Osteoblast (primary cell): ENCODE results near the gene MYOM1. TPM values are rescaled to one million over a fixed set of nuclear protein-coding genes. Genes with fewer than 3 reads are reported as not detected.

Source experiments
- DNase-seq: peaks from one replicate; pipeline ENCODE4 v3.0.0; 2011; ENCODE audit warnings: low spot score, mixed read lengths; ENCODE audit not compliant: insufficient read length; ENCODE audit errors: missing footprints
- H2AFZ ChIP-seq: 2 replicates; pipeline ENCODE4 v1.6.0; 2011; ENCODE audit warnings: mild to moderate bottlenecking, low read length
- H3K27ac ChIP-seq: 2 replicates; pipeline ENCODE4 v1.5.1; 2011; ENCODE audit warnings: mild to moderate bottlenecking, low read depth, low read length, moderate library complexity
- H3K27me3 ChIP-seq: 2 replicates; pipeline ENCODE4 v1.6.0; 2012; ENCODE audit warnings: mild to moderate bottlenecking, control low read depth, inconsistent platforms, low read length, moderate library complexity; ENCODE audit not compliant: insufficient read depth
- H3K36me3 ChIP-seq: 2 replicates; pipeline ENCODE4 v1.5.1; 2011; ENCODE audit warnings: mild to moderate bottlenecking, low read length, control low read depth, moderate library complexity; ENCODE audit not compliant: insufficient read depth
- H3K4me1 ChIP-seq: 2 replicates; pipeline ENCODE4 v1.5.1; 2011; ENCODE audit warnings: mild to moderate bottlenecking, low read length, control low read depth, moderate library complexity; ENCODE audit not compliant: insufficient read depth
- H3K4me2 ChIP-seq: 2 replicates; pipeline ENCODE4 v1.6.0; 2011; ENCODE audit warnings: mild to moderate bottlenecking, low read length; ENCODE audit not compliant: insufficient read depth
- H3K4me3 ChIP-seq: fragments of 200-600 bp; sonication (generic); 3 replicates; pipeline ENCODE4 v1.5.1; 2012; ENCODE audit warnings: mild to moderate bottlenecking, low read length, inconsistent platforms; ENCODE audit not compliant: insufficient read depth
- H3K79me2 ChIP-seq: 2 replicates; pipeline ENCODE4 v1.6.0; 2012; ENCODE audit warnings: mild to moderate bottlenecking, low read length, control low read depth, inconsistent platforms; ENCODE audit not compliant: insufficient read depth
- H3K9me3 ChIP-seq: 2 replicates; pipeline ENCODE4 v1.5.1; 2011; ENCODE audit warnings: low read depth, low read length, control low read depth
- H4K20me1 ChIP-seq: 2 replicates; pipeline ENCODE4 v1.6.0; 2012; ENCODE audit warnings: mild to moderate bottlenecking, low read length, control low read depth; ENCODE audit not compliant: insufficient read depth
- total RNA-seq: library from RNA; depleted of rRNA; stranded (reverse); fragments of >200 nt; gene quantifications from 2 replicates; pipeline ENCODE4 v1.2.3, GENCODE V29; 2012
- TF ChIP-seq, protein P1 (sequence below): IDR thresholded peaks from 2 replicates; pipeline ENCODE4 v1.5.1; 2011; ENCODE audit warnings: mild to moderate bottlenecking, low read depth, low read length, moderate library complexity; ENCODE audit errors: extremely low read depth

MYOM1 gene
- total RNA-seq, 1 donor: 1.8 TPM

GRCh38 chr18:3042379-3042778 lies 177.4 kb downstream of the MYOM1 start:
- Histone ChIP-seq H4K20me1 (no peaks in the 10 kb centered on the region), H3K79me2 (no peaks in the 10 kb centered on the region), H2AFZ (no peak overlapping the region), H3K9me3 (no peaks in the 10 kb centered on the region), H3K27ac (no peak overlapping the region), H3K4me2 (no peak overlapping the region), H3K4me3 (no peak overlapping the region), H3K4me1 (peaks cover 2% of the 10 kb centered on the region), H3K27me3 (no peaks in the 10 kb centered on the region), H3K36me3 (no peaks in the 10 kb centered on the region)
- DNase-seq: peak; percentile 66
- TF ChIP-seq, protein P1, sequence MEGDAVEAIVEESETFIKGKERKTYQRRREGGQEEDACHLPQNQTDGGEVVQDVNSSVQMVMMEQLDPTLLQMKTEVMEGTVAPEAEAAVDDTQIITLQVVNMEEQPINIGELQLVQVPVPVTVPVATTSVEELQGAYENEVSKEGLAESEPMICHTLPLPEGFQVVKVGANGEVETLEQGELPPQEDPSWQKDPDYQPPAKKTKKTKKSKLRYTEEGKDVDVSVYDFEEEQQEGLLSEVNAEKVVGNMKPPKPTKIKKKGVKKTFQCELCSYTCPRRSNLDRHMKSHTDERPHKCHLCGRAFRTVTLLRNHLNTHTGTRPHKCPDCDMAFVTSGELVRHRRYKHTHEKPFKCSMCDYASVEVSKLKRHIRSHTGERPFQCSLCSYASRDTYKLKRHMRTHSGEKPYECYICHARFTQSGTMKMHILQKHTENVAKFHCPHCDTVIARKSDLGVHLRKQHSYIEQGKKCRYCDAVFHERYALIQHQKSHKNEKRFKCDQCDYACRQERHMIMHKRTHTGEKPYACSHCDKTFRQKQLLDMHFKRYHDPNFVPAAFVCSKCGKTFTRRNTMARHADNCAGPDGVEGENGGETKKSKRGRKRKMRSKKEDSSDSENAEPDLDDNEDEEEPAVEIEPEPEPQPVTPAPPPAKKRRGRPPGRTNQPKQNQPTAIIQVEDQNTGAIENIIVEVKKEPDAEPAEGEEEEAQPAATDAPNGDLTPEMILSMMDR: no peak

GRCh38 chr18:3041843-3042242 lies 177.9 kb downstream of the MYOM1 start:
- TF ChIP-seq, protein P1: no peak
- Histone ChIP-seq H3K4me2 (no peak overlapping the region), H3K79me2 (no peaks in the 10 kb centered on the region), H3K27me3 (no peaks in the 10 kb centered on the region), H2AFZ (no peak overlapping the region), H4K20me1 (no peaks in the 10 kb centered on the region), H3K27ac (no peak overlapping the region), H3K36me3 (no peaks in the 10 kb centered on the region), H3K4me1 (peaks cover 3% of the 10 kb centered on the region), H3K9me3 (no peaks in the 10 kb centered on the region), H3K4me3 (no peak overlapping the region)
- DNase-seq: no peak

DNA sequence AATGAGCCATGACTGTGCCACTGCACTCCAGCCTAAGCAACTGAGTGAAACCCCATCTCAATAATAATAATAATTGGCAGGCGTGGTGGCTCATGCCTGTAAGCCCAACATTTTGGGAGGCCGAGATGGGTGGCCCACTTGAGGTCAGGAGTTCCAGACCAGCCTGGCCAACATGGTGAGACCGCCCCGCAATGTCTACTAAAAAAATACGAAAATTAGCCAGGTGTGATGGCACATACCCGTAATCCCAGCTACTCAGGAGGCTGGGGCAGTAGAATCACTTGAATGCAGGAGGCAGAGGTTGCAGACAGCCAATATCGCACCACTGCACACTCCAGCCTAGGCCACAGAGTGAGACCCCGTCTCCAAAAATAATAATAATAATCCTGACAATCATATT lies 178.9 kb downstream of the MYOM1 start:
- Histone ChIP-seq H3K4me1 (peaks cover 3% of the 10 kb centered on the region), H4K20me1 (no peaks in the 10 kb centered on the region), H3K4me3 (no peak overlapping the region), H3K27ac (no peak overlapping the region), H3K4me2 (no peak overlapping the region), H2AFZ (no peak overlapping the region), H3K79me2 (no peaks in the 10 kb centered on the region), H3K36me3 (no peaks in the 10 kb centered on the region), H3K9me3 (no peaks in the 10 kb centered on the region), H3K27me3 (no peaks in the 10 kb centered on the region)
- DNase-seq: no peak
- TF ChIP-seq, protein P1: no peak

DNA sequence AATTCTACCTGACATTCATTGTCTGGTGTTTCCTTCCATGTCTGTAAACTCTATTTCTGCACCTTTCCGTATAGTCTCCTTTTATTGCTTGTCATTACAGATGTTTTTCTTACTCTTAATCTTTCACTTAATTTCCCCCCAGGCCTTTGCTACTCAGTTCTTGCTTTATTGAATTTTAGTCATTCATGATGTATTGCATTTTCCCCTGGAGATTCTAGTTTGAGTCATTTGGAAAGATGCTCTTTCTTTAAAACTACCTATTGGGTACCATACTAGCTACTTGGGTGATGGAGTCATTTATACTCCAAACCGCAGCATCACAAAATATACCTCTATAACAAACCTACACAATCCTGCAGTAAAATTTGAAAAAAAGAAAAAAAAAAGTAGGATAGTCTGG lies 179.6 kb downstream of the MYOM1 start:
- H3K4me2 ChIP-seq: no peak overlapping the region
- TF ChIP-seq, protein P1: no peak
- H3K4me3 ChIP-seq: no peak overlapping the region
- no peak overlapping the region for H3K27ac ChIP-seq
- no peaks in the 10 kb centered on the region for H4K20me1 ChIP-seq
- H3K79me2 ChIP-seq: no peaks in the 10 kb centered on the region
- DNase-seq: no peak
- no peaks in the 10 kb centered on the region for H3K27me3 ChIP-seq
- H3K9me3 ChIP-seq: no peaks in the 10 kb centered on the region
- peaks cover 3% of the 10 kb centered on the region for H3K4me1 ChIP-seq
- H3K36me3 ChIP-seq: no peaks in the 10 kb centered on the region
- H2AFZ ChIP-seq: no peak overlapping the region
